CD8-positive, alpha-beta memory T cell (primary cell): ENCODE results near the gene DOCK3. TPM values are rescaled to one million over a fixed set of nuclear protein-coding genes. Genes with fewer than 3 reads are reported as not detected.

Experiments
- CTCF ChIA-PET: fragments of 350-600 bp; sonication (Branson Sonifier 250); formaldehyde crosslinking; loops from one replicate; lab custom pipeline; 2021; ENCODE audit warnings: antibody characterized with exemption; lab: Charles Lee
- POLR2A ChIA-PET: fragments of 350-600 bp; sonication (Branson Sonifier 250); formaldehyde crosslinking; loops from one replicate; lab custom pipeline; 2021; ENCODE audit warnings: antibody characterized with exemption; lab: Charles Lee
- DNase-seq, 5 donors: peaks; one replicate each; pipeline versions ENCODE4 v3.0.0 to v3.0.0-alpha.2; 2020 to 2022; ENCODE audit warnings: mixed read lengths in 1 of 5
- H3K27ac ChIP-seq: one replicate; pipeline ENCODE4 v1.7.0; 2013; ENCODE audit warnings: low read depth, mild to moderate bottlenecking, low read length, moderate library complexity
- H3K27me3 ChIP-seq: 2 replicates; pipeline ENCODE4 v1.7.0; 2013; ENCODE audit warnings: low read length, mild to moderate bottlenecking; ENCODE audit not compliant: insufficient read depth, poor library complexity, severe bottlenecking
- H3K36me3 ChIP-seq: 2 replicates; pipeline ENCODE4 v1.7.0; 2013; ENCODE audit warnings: mild to moderate bottlenecking, low read length, moderate library complexity; ENCODE audit not compliant: insufficient read depth
- H3K4me1 ChIP-seq: 2 replicates; pipeline ENCODE4 v1.7.0; 2013; ENCODE audit warnings: mild to moderate bottlenecking, low read length, moderate library complexity; ENCODE audit not compliant: insufficient read depth
- H3K4me3 ChIP-seq: 2 replicates; pipeline ENCODE4 v1.7.0; 2013; ENCODE audit warnings: mild to moderate bottlenecking, low read length
- H3K9me3 ChIP-seq: 2 replicates; pipeline ENCODE4 v1.7.0; 2013; ENCODE audit warnings: mild to moderate bottlenecking, low read length
- H3K27ac Mint-ChIP-seq, 8 donors: one replicate each; pipeline ENCODE4 v1.8.0; 2020 to 2021; ENCODE audit warnings: mixed read lengths in 8 of 8, mild to moderate bottlenecking in 6 of 8, inconsistent platforms in 3 of 8, moderate library complexity in 3 of 8
- H3K27me3 Mint-ChIP-seq, 2 donors: one replicate each; pipeline ENCODE4 v1.8.0; 2020 to 2021; ENCODE audit warnings: mixed read lengths in 2 of 2, mild to moderate bottlenecking in 1 of 2, moderate library complexity in 1 of 2
- H3K36me3 Mint-ChIP-seq, 3 donors: one replicate each; pipeline ENCODE4 v1.8.0; 2020 to 2021; ENCODE audit warnings: mixed read lengths in 3 of 3, inconsistent platforms in 1 of 3, mild to moderate bottlenecking in 1 of 3
- H3K4me1 Mint-ChIP-seq, 3 donors: one replicate each; pipeline ENCODE4 v1.8.0; 2020 to 2021; ENCODE audit warnings: mixed read lengths in 3 of 3, inconsistent platforms in 1 of 3, mild to moderate bottlenecking in 1 of 3
- H3K4me3 Mint-ChIP-seq, 7 donors: one replicate each; pipeline ENCODE4 v1.8.0; 2020 to 2021; ENCODE audit warnings: mixed read lengths in 7 of 7, mild to moderate bottlenecking in 6 of 7, moderate library complexity in 4 of 7, inconsistent platforms in 2 of 7
- H3K9me3 Mint-ChIP-seq, 5 donors: one replicate each; pipeline ENCODE4 v1.8.0; 2020 to 2022; ENCODE audit warnings: mixed read lengths in 5 of 5, mild to moderate bottlenecking in 3 of 5, moderate library complexity in 2 of 5, inconsistent platforms in 1 of 5
- polyA plus RNA-seq: library from polyadenylated mRNA; unstranded; fragments of 300-500 nt; fragmentation: Illumina TruSeq; gene quantifications from one replicate; pipeline ENCODE4 v1.2.3, GENCODE V29; 2021
- total RNA-seq, 2 experiments: library from RNA; stranded (reverse); gene quantifications; one replicate each; pipeline ENCODE4 v1.2.3, GENCODE V29; 2021

Gene DOCK3
- total and polyA plus RNA-seq, 3 experiments from 2014 or later: 0.16 to 2.1 (median 2.0) TPM

GRCh38 chr3:50642382-50642781 is 32.3 kb upstream of the DOCK3 start:
- ChIA-PET POLR2A (no interaction called here), CTCF (no interaction called here)
- H3K4me3 ChIP-seq: no peak overlapping the region
- H3K27me3 ChIP-seq: no peaks in the 10 kb centered on the region
- no peaks in the 10 kb centered on the region for H3K9me3 ChIP-seq
- H3K4me3 Mint-ChIP-seq: no peak overlapping the region
- H3K27ac ChIP-seq: no peak overlapping the region
- no peaks in the 10 kb centered on the region for H3K9me3 Mint-ChIP-seq
- H3K27ac Mint-ChIP-seq: peak overlapping the region in 2 of 8 donors; percentile 17 to 87
- H3K4me1 ChIP-seq: peaks cover 6% of the 10 kb centered on the region
- H3K36me3 Mint-ChIP-seq: peaks cover 0 to 92% (median 4%) of the 10 kb centered on the region in 3 donors
- peaks cover 7 to 17% (median 9%) of the 10 kb centered on the region in 3 donors for H3K4me1 Mint-ChIP-seq
- no peak for DNase-seq
- peaks cover 36% of the 10 kb centered on the region for H3K36me3 ChIP-seq
- no peaks in the 10 kb centered on the region for H3K27me3 Mint-ChIP-seq

- H3K4me1 ChIP-seq: no peaks in the 10 kb centered on the region
- Mint-ChIP-seq H3K27me3 (no peaks in the 10 kb centered on the region), H3K36me3 (peaks cover 0 to 96% (median 8%) of the 10 kb centered on the region in 3 donors), H3K4me1 (no peaks in the 10 kb centered on the region), H3K9me3 (no peaks in the 10 kb centered on the region), H3K27ac (peak overlapping the region in 4 of 8 donors; percentile 6 to 81 (median 36)), H3K4me3 (no peak overlapping the region)
- no peak overlapping the region for H3K27ac ChIP-seq
- no peak for DNase-seq
- H3K4me3 ChIP-seq: no peak overlapping the region
- H3K27me3 ChIP-seq: no peaks in the 10 kb centered on the region
- ChIA-PET POLR2A (no interaction called here), CTCF (interaction anchor here (1.5 to 15.8 kb wide), 2 partner anchors 13 to 25 kb away, joined by 3 to 277 read pairs; partner anchors contain the start of genes CISH and MAPKAPK3)
- no peaks in the 10 kb centered on the region for H3K9me3 ChIP-seq
- H3K36me3 ChIP-seq: peaks cover 47% of the 10 kb centered on the region
Observed at GRCh38 chr3:50644561-50644960, 30.2 kb upstream of the DOCK3 start.

- H3K36me3 Mint-ChIP-seq: peaks cover 0 to 91% (median 8%) of the 10 kb centered on the region in 3 donors
- no peak overlapping the region for H3K4me3 Mint-ChIP-seq
- no peaks in the 10 kb centered on the region for H3K9me3 Mint-ChIP-seq
- H3K27ac Mint-ChIP-seq: peak overlapping the region in 2 of 8 donors; percentile 74 to 86
- CTCF ChIA-PET: interaction anchor here (1.5 to 15.8 kb wide), 2 partner anchors 12 to 26 kb away, joined by 3 to 277 read pairs; partner anchors contain the start of genes CISH and MAPKAPK3
- no peaks in the 10 kb centered on the region for H3K27me3 Mint-ChIP-seq
- POLR2A ChIA-PET: no interaction called here
- H3K4me3 ChIP-seq: no peak overlapping the region
- H3K27ac ChIP-seq: no peak overlapping the region
- H3K4me1 Mint-ChIP-seq: no peaks in the 10 kb centered on the region
- H3K27me3 ChIP-seq: no peaks in the 10 kb centered on the region
- H3K4me1 ChIP-seq: no peaks in the 10 kb centered on the region
- peaks cover 42% of the 10 kb centered on the region for H3K36me3 ChIP-seq
- H3K9me3 ChIP-seq: no peaks in the 10 kb centered on the region
- DNase-seq: no peak
Observed at GRCh38 chr3:50645378-50645777, 29.3 kb upstream of the DOCK3 start.

GRCh38 chr3:50648313-50648712 is 26.4 kb upstream of the DOCK3 start:
- no peaks in the 10 kb centered on the region for H3K27me3 Mint-ChIP-seq
- H3K27ac Mint-ChIP-seq: peak overlapping the region in 3 of 8 donors; percentile 9 to 87 (median 43)
- no peaks in the 10 kb centered on the region for H3K27me3 ChIP-seq
- no peak for DNase-seq
- no peaks in the 10 kb centered on the region for H3K9me3 ChIP-seq
- peaks cover 0 to 63% (median 8%) of the 10 kb centered on the region in 3 donors for H3K36me3 Mint-ChIP-seq
- peaks cover 26% of the 10 kb centered on the region for H3K36me3 ChIP-seq
- ChIA-PET CTCF (interaction anchor here (15.8 kb wide), 1 partner anchor 29 kb away, joined by 277 read pairs; the partner anchor contains the start of genes CISH and MAPKAPK3), POLR2A (no interaction called here)
- H3K27ac ChIP-seq: no peak overlapping the region
- peaks cover 0 to 3% (median 0%) of the 10 kb centered on the region in 3 donors for H3K4me1 Mint-ChIP-seq
- H3K4me3 Mint-ChIP-seq: no peak overlapping the region
- no peak overlapping the region for H3K4me3 ChIP-seq
- H3K9me3 Mint-ChIP-seq: no peaks in the 10 kb centered on the region
- peaks cover 3% of the 10 kb centered on the region for H3K4me1 ChIP-seq

DNA sequence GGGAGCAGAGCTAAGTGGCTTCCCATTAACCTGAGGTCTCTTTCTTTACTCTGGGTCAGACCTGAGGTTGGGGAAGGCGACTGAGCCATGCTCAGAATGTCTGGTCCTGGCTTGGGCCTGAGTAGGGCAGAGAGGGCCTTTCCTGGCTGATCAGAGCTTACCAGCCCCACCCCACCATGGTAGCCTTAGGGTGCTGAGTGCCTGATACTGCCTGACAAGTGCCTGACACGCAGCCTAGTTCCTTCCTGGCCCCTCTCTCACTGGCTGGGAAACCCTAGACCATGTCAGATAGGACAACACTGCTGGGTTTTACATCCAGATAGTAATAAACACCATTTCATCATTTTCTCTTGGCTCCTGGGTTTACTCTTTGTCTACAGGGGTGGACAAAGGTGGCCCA is 25.8 kb upstream of the DOCK3 start:
- no peak for DNase-seq
- H3K4me1 Mint-ChIP-seq: peaks cover 0 to 3% (median 0%) of the 10 kb centered on the region in 3 donors
- H3K9me3 ChIP-seq: no peaks in the 10 kb centered on the region
- peaks cover 3% of the 10 kb centered on the region for H3K4me1 ChIP-seq
- H3K4me3 ChIP-seq: no peak overlapping the region
- no peaks in the 10 kb centered on the region for H3K27me3 Mint-ChIP-seq
- no peaks in the 10 kb centered on the region for H3K9me3 Mint-ChIP-seq
- H3K27me3 ChIP-seq: no peaks in the 10 kb centered on the region
- peaks cover 23% of the 10 kb centered on the region for H3K36me3 ChIP-seq
- CTCF ChIA-PET: interaction anchor here (15.8 kb wide), 1 partner anchor 29 kb away, joined by 277 read pairs; the partner anchor contains the start of genes CISH and MAPKAPK3
- no peak overlapping the region for H3K4me3 Mint-ChIP-seq
- peak overlapping the region in 3 of 8 donors; percentile 23 to 34 (median 32) for H3K27ac Mint-ChIP-seq
- POLR2A ChIA-PET: no interaction called here
- H3K27ac ChIP-seq: no peak overlapping the region
- H3K36me3 Mint-ChIP-seq: peaks cover 0 to 57% (median 8%) of the 10 kb centered on the region in 3 donors

DNA sequence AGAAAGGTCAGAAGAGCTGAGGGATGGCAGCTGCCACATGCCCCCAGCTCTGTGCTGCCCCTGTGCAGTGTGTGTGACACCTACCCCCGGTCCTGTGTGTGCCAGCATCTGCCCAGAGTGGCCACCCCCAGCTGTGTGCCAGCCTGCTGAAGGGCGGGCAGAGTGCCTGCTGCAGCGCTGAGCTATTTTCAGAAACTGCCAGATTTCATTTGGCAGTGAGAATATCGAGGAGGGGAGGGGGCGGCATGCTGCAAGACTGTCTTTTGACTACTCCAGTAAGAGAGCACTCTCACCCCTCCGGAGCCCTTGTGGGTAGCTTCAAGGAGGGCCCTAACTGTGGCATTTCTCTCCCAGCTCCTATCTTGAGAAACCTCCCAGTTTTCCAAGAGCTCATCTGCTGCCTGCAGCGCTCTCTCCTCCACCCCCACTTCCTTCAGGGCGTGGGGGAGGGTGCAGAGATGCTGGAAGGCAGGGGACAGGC is 25.2 kb upstream of the DOCK3 start:
- no peak for DNase-seq
- no peaks in the 10 kb centered on the region for H3K27me3 ChIP-seq
- Mint-ChIP-seq H3K9me3 (no peaks in the 10 kb centered on the region), H3K4me1 (peaks cover 0 to 3% (median 0%) of the 10 kb centered on the region in 3 donors), H3K4me3 (no peak overlapping the region), H3K27me3 (no peaks in the 10 kb centered on the region), H3K36me3 (peaks cover 0 to 52% (median 6%) of the 10 kb centered on the region in 3 donors), H3K27ac (no peak overlapping the region)
- ChIA-PET POLR2A (no interaction called here), CTCF (interaction anchor here (15.8 kb wide), 1 partner anchor 30 kb away, joined by 277 read pairs; the partner anchor contains the start of genes CISH and MAPKAPK3)
- peaks cover 18% of the 10 kb centered on the region for H3K36me3 ChIP-seq
- H3K4me3 ChIP-seq: no peak overlapping the region
- no peaks in the 10 kb centered on the region for H3K9me3 ChIP-seq
- H3K4me1 ChIP-seq: peaks cover 3% of the 10 kb centered on the region
- H3K27ac ChIP-seq: no peak overlapping the region

- CTCF ChIA-PET: interaction anchor here (15.8 kb wide), 1 partner anchor 30 kb away, joined by 277 read pairs; the partner anchor contains the start of genes CISH and MAPKAPK3
Observed at GRCh38 chr3:50650018-50650417, 24.7 kb upstream of the DOCK3 start.

GRCh38 chr3:50651445-50651844 is 23.3 kb upstream of the DOCK3 start:
- H3K9me3 Mint-ChIP-seq: no peaks in the 10 kb centered on the region
- H3K36me3 Mint-ChIP-seq: peaks cover 0 to 32% (median 6%) of the 10 kb centered on the region in 3 donors
- peaks cover 16% of the 10 kb centered on the region for H3K36me3 ChIP-seq
- no peak overlapping the region for H3K4me3 Mint-ChIP-seq
- no peaks in the 10 kb centered on the region for H3K27me3 ChIP-seq
- peak overlapping the region in 4 of 8 donors; percentile 31 to 50 (median 38) for H3K27ac Mint-ChIP-seq
- ChIA-PET CTCF (interaction anchor here (0.8 to 15.8 kb wide), 4 partner anchors 12 to 719 kb away, joined by 3 to 277 read pairs (median 17); partner anchors contain the start of genes CISH and MAPKAPK3), POLR2A (interaction anchor here (0.6 kb wide), 1 partner anchor 122 kb away, joined by 4 read pairs; no protein-coding TSS in a partner anchor)
- DNase-seq: no peak
- peaks cover 0 to 3% (median 0%) of the 10 kb centered on the region in 3 donors for H3K4me1 Mint-ChIP-seq
- H3K9me3 ChIP-seq: no peaks in the 10 kb centered on the region
- no peak overlapping the region for H3K27ac ChIP-seq
- H3K4me1 ChIP-seq: peaks cover 3% of the 10 kb centered on the region
- H3K4me3 ChIP-seq: no peak overlapping the region
- no peaks in the 10 kb centered on the region for H3K27me3 Mint-ChIP-seq

More at GRCh38 chr3:50650018-50650417, 24.7 kb upstream of the DOCK3 start:
- no peaks in the 10 kb centered on the region for H3K9me3 ChIP-seq
- POLR2A ChIA-PET: no interaction called here
- no peaks in the 10 kb centered on the region for H3K27me3 ChIP-seq
- peaks cover 3% of the 10 kb centered on the region for H3K4me1 ChIP-seq
- H3K27ac ChIP-seq: no peak overlapping the region
- H3K4me3 ChIP-seq: no peak overlapping the region
- Mint-ChIP-seq H3K27me3 (no peaks in the 10 kb centered on the region), H3K4me1 (peaks cover 0 to 3% (median 0%) of the 10 kb centered on the region in 3 donors), H3K9me3 (no peaks in the 10 kb centered on the region), H3K27ac (peak overlapping the region in 7 of 8 donors; percentile 36 to 92 (median 84)), H3K4me3 (no peak overlapping the region), H3K36me3 (peaks cover 0 to 46% (median 6%) of the 10 kb centered on the region in 3 donors)
- DNase-seq: no peak
- H3K36me3 ChIP-seq: peaks cover 17% of the 10 kb centered on the region
